Testis (tissue), 3 donors: Measurements from ENCODE around the gene YPEL4. TPM values are rescaled to one million over a fixed set of nuclear protein-coding genes. Genes with fewer than 3 reads are reported as not detected.

Source experiments
- DNase-seq: peaks from one replicate; pipeline ENCODE4 v3.0.0-alpha.2; 2019
- H3K27ac ChIP-seq, 2 donors: fragments of 200-600 bp; sonication (generic); one replicate each; pipeline ENCODE4 v1.5.1; 2019
- H3K27me3 ChIP-seq: fragments of 200-600 bp; sonication (generic); one replicate; pipeline ENCODE4 v1.5.1; 2019
- H3K36me3 ChIP-seq: fragments of 200-600 bp; sonication (generic); one replicate; pipeline ENCODE4 v1.5.1; 2017; ENCODE audit warnings: low read depth; ENCODE audit errors: missing control alignments
- H3K4me1 ChIP-seq: fragments of 200-600 bp; sonication (generic); one replicate; pipeline ENCODE4 v1.5.1; 2019
- H3K4me3 ChIP-seq, 2 donors: fragments of 200-600 bp; sonication (generic); one replicate each; pipeline ENCODE4 v1.5.1; 2017 to 2019
- H3K9me3 ChIP-seq: fragments of 200-600 bp; sonication (generic); one replicate; pipeline ENCODE4 v1.5.1; 2017
- CTCF ChIP-seq, 3 experiments: fragments of 450-650 bp in 2 of 3; fragments of 200-600 bp in 1 of 3; sonication (generic) in 1 of 3; IDR thresholded peaks; one replicate each; pipeline ENCODE4 v1.5.1; 2016 to 2019; ENCODE audit warnings: antibody characterized with exemption in 3 of 3, mild to moderate bottlenecking in 2 of 3, moderate library complexity in 1 of 3
- POLR2A ChIP-seq: fragments of 450-650 bp; IDR thresholded peaks from one replicate; pipeline ENCODE4 v1.6.1; 2017; ENCODE audit warnings: antibody characterized with exemption, mild to moderate bottlenecking, moderate library complexity
- WGBS, 2 donors: methylation state at CpG; one replicate each; pipeline ENCODE4 v1.1.5; 2018; 5-methylcytosine and 5-hydroxymethylcytosine counted together
- intact Hi-C: fragments of 100-400 bp; cut with DNase I; formaldehyde crosslinking; loops from one replicate; pipeline ENCODE4 v1.15.1; 2023; ENCODE audit warnings: low total_unique reads
- polyA plus RNA-seq: library from polyadenylated mRNA; stranded (reverse); fragments of 350-450 nt; fragmentation: Illumina TruSeq; extraction: RNeasy Lipid Tissue Mini Kit (QIAGEN cat#74804); gene quantifications from one replicate; pipeline ENCODE4 v1.2.3, GENCODE V29; 2014; ENCODE audit warnings: low read depth, low replicate concordance; ENCODE audit not compliant: insufficient read depth
- total RNA-seq, 2 donors: library from RNA; depleted of rRNA; stranded (reverse); fragments of >200 nt; gene quantifications; one replicate each; pipeline ENCODE4 v1.2.3, GENCODE V29; 2016

The YPEL4 gene
- total and polyA plus RNA-seq, 3 donors from 2014 or later, result 1.4 to 4.2 (median 3.4) TPM

DNA sequence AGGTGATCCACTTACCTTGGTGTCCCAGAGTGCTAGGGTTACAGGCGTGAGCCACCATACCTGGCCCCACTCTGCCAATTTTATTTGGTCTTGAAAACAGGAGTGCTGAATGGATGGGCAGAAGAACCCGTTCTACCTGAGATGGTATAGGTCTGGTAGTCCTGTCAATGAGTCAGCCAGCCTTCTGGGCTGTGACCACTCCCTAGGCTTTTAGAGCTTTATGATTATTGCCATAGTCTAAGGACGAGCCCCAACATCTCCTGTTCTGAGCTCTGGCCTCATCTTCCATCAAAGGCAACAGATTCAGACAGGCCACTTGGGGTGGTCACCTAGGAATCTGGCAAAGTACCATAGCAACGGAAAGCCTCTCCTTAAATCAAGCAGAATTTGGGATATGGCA is 29.7 kb upstream of the YPEL4 start:
- no peak overlapping the region for H3K4me3 ChIP-seq
- H3K9me3 ChIP-seq, result no peaks in the 10 kb centered on the region
- no peaks in the 10 kb centered on the region for H3K36me3 ChIP-seq
- H3K4me1 ChIP-seq, result peaks cover 10% of the 10 kb centered on the region
- TF ChIP-seq POLR2A, result no peak
- no peak for TF ChIP-seq CTCF (IDR thresholded peaks at IDR 0.05)
- DNase-seq, result no peak
- H3K27me3 ChIP-seq, result no peaks in the 10 kb centered on the region
- no peak overlapping the region for H3K27ac ChIP-seq
- intact Hi-C loops, result no loop called here
- WGBS, 2 donors, result 89 to 100% methylated on average over 2 to 4 of the region's 4 CpGs

- peak; percentile 2 for DNase-seq
- Histone ChIP-seq H3K27me3 (no peaks in the 10 kb centered on the region), H3K9me3 (no peaks in the 10 kb centered on the region), H3K27ac (no peak overlapping the region), H3K36me3 (no peaks in the 10 kb centered on the region), H3K4me3 (no peak overlapping the region), H3K4me1 (peaks cover 10% of the 10 kb centered on the region)
- no peak for TF ChIP-seq POLR2A
- TF ChIP-seq CTCF (IDR thresholded peaks at IDR 0.05), result no peak
- 92 to 93% methylated on average over 3 of the region's 3 CpGs for WGBS, 2 donors
- intact Hi-C loops, result no loop called here
Measured at GRCh38 chr11:57675176-57675941, 25.6 kb upstream of the YPEL4 start.

- DNase-seq, result no peak
- Histone ChIP-seq H3K27ac (no peak overlapping the region), H3K27me3 (no peaks in the 10 kb centered on the region), H3K4me3 (no peak overlapping the region), H3K36me3 (no peaks in the 10 kb centered on the region), H3K4me1 (peaks cover under 1% of the 10 kb centered on the region), H3K9me3 (no peaks in the 10 kb centered on the region)
- intact Hi-C loops, result no loop called here
- TF ChIP-seq POLR2A (no peak), CTCF (IDR thresholded peaks at IDR 0.05) (no peak)
Measured at GRCh38 chr11:57674251-57674650, 24.5 kb upstream of the YPEL4 start.

- intact Hi-C loops, result no loop called here
- peaks cover 4% of the 10 kb centered on the region for H3K4me1 ChIP-seq
- H3K36me3 ChIP-seq, result no peaks in the 10 kb centered on the region
- H3K4me3 ChIP-seq, result peak overlapping the region; percentile 97 to 99
- no peaks in the 10 kb centered on the region for H3K9me3 ChIP-seq
- no peak for TF ChIP-seq POLR2A
- TF ChIP-seq CTCF (IDR thresholded peaks at IDR 0.05), result no peak
- no peak for DNase-seq
- H3K27ac ChIP-seq, result peak overlapping the region; percentile 95 to 96
- H3K27me3 ChIP-seq, result no peaks in the 10 kb centered on the region
- WGBS, 2 donors, result 0% methylated on average over 16 to 31 of the region's 31 CpGs
Measured at GRCh38 chr11:57668434-57668782, 18.7 kb upstream of the YPEL4 start.
